ENCODE results near the gene ACTR3.

Gene ACTR3

DNA sequence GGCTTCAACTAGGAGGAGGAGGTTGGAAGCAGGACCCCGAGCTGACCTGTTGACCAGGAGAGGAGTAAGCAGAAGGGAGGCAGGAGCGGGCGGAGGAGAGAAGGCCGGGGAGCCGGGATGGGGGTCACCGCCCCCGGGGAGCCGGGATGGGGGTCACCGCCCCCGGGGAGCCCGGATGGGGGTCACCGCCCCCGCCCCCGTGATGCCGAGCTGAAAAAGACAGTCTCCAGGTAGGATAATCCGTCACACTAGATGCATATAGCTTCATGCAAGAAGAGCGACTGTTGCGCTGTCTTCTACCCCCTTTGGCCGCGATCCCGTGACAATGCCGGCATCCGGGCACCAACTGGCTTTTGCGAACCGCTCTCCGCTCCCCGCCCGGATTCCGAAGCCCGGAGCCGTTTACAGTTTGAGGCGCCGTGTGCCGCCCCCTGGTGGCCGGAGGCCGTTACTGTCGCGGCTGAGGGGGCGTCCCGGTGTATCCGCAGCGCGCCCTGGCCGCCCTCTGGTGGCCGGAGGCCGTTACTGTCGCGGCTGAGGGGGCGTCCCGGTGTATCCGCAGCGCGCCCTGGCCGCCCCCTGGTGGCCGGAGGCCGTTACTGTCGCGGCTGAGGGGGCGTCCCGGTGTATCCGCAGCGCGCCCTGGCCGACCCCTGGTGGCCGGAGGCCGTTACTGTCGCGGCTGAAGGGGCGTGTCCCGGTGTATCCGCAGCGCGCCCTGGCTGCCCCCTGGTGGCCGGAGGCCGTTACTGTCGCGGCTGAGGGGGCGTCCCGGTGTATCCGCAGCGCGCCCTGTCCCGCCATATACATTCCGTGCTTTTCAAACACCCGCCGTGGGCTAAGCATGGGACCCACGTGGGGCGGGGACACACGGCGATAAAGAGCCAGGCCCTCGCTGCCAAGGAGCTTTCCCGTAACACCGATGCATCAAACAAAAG, 89.6 kb downstream of the ACTR3 start:
- no peak overlapping the region for H3K4me3 ChIP-seq (ENCODE audit: low read depth, low read length)
- no peak for DNase-seq (ENCODE audit: low read depth)

DNA sequence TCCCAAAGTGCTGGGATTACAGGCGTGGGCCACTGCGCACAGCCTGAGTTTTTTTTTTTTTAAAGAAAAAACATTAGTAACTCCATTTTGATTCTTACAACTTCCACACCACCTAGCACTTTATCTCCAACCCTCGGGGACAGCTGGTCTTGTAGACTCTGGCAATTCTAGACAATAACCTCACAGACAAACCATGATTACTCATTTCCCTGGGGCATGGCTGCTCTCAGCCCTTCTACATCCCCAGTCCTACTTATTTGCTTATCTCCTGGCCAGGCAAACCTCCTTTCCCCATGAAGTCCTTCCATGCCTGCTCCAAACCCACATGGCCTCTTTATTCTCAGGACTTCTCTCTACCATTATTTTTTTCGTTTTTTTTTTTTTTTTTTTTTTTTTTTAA, 91.1 kb downstream of the ACTR3 start:
- no peak for DNase-seq (ENCODE audit: low read depth)

More for the DNA sequence above, 89.6 kb downstream of the ACTR3 start:
- TF ChIP-seq, protein P1, sequence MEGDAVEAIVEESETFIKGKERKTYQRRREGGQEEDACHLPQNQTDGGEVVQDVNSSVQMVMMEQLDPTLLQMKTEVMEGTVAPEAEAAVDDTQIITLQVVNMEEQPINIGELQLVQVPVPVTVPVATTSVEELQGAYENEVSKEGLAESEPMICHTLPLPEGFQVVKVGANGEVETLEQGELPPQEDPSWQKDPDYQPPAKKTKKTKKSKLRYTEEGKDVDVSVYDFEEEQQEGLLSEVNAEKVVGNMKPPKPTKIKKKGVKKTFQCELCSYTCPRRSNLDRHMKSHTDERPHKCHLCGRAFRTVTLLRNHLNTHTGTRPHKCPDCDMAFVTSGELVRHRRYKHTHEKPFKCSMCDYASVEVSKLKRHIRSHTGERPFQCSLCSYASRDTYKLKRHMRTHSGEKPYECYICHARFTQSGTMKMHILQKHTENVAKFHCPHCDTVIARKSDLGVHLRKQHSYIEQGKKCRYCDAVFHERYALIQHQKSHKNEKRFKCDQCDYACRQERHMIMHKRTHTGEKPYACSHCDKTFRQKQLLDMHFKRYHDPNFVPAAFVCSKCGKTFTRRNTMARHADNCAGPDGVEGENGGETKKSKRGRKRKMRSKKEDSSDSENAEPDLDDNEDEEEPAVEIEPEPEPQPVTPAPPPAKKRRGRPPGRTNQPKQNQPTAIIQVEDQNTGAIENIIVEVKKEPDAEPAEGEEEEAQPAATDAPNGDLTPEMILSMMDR (IDR thresholded peaks at IDR 0.05; ENCODE audit: control insufficient read depth, extremely low read depth, insufficient read depth): 0 out of 2 replicates have a peak, but pooled peaks have one; percentile 6

DNA sequence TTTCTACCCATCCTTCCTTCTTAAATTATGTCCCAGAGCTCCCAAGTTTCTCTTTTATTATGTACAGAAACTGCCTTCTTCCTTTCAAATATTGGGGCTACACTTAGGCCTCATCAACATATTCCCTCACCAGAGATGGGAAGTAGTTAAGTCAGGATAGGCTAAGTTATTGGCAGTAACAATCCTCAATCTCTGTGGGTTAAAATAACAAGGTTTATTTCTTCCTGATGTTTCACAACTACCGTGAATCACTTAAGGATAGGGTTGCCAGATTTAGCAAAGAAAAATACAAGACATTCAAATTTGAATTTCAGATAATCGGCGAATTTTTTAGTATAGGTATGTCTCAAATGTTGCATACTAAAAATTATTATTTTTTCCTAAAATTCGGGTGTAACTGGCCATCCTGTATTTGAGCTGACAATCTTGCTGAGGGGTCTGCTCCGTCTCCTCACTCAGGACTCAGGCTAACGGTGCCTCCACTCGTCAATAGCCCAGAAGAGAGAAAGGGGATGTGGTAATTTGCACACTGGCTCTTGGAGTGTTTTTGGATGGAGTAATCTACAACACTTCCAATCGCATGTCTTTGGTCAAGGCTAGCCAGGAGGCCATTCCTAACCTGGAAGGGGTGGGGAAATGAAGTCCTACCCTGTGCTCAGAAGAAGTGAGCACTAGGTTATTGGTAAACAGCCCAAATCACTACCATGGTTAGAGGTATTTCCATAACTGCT, 91.7 kb downstream of the ACTR3 start:
- TF ChIP-seq, protein P1 (IDR thresholded peaks at IDR 0.05; ENCODE audit: control insufficient read depth, extremely low read depth, insufficient read depth): no peak
- no peak for DNase-seq (ENCODE audit: low read depth)
- H3K4me3 ChIP-seq (ENCODE audit: low read depth, low read length): no peak overlapping the region

More for the DNA sequence above, 91.1 kb downstream of the ACTR3 start:
- H3K4me3 ChIP-seq (ENCODE audit: low read depth, low read length): no peak overlapping the region
- TF ChIP-seq, protein P1 (IDR thresholded peaks at IDR 0.05; ENCODE audit: control insufficient read depth, extremely low read depth, insufficient read depth): no peak

DNA sequence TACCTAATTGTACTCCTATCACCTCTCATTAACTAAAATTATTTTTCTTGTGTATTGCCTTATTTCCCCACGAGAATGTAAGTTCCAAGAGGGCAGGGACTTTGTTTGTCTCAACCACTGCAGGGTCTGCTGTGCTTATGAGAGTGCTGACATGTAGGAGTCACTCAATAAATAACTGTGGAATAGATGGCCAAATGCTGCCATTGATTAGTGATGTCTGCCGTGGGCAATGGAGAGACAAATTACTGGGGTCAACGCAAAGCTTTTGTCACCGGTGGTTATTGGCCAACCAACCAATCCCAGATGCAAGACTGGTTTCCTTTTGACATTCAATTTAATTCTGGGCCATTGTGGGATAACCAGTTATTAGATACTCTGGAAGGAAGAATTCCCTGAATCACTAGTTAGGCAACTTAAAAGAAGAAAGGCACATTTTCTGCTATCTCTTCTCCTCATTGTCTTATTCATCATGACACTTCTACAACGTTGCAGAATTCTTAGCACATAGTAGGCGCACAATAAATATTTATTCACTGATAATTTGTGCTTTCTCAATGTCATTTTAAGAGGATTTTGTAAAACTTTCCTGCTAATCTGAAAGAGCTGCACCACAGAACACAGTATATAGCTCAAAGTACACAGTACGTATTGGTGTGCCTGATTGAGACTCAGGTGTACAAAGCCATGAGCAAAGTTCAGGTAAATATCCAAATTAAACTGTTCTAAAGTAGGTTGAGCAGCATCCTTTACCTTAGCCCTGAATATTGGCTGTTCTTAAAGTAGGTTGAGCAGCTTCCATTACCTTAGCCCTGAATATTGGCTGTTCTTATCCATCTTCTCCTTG, 95.9 kb downstream of the ACTR3 start:
- TF ChIP-seq, protein P1 (IDR thresholded peaks at IDR 0.05; ENCODE audit: control insufficient read depth, extremely low read depth, insufficient read depth): no peak
- no peak for DNase-seq (ENCODE audit: low read depth)
- no peak overlapping the region for H3K4me3 ChIP-seq (ENCODE audit: low read depth, low read length)

DNA sequence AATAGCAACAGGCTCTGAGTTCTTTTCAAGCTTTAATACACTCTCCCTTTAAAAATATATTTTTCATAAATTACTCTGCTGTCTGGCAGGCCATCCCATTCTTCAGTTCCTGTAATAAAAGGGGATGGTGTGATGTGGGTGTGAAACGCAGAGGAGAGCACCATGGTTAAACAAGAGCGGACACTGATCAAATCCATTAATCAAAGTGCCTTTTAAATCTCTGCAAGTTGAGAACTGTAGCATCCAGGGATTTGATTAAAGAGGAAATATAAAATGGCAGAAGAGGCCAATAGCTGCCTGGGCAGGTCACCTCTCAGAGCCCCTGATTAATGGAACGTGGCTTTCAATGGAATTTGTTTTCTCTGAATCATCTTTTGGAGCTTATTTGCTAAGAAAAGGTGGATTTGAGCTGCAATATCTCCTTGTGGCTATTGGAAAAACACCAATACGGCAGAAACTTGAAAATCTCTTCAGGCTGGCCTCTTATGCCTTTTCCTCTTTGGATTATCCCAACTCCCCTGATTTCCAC, 96.9 kb downstream of the ACTR3 start:
- DNase-seq (ENCODE audit: low read depth): no peak
- TF ChIP-seq, protein P1 (IDR thresholded peaks at IDR 0.05; ENCODE audit: control insufficient read depth, extremely low read depth, insufficient read depth): no peak
- no peak overlapping the region for H3K4me3 ChIP-seq (ENCODE audit: low read depth, low read length)

DNA sequence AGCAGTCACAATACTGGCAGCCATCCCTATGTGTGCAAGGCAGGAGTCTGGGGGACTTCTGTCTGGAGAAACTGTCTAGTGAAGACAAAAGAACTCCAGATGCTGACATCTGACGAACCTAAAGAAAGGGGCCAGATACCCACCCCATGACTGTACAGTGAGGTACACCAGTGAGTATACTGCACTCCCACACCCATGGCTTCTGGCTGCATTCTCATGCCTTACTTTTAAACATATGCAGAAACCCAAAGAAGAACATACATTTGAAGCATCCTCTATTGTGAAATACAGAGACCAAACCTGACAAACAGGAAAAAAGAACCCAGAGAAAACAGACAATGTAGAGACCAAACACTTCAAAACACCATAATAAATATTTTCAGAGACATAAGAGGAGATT, 102.2 kb downstream of the ACTR3 start:
- TF ChIP-seq, protein P1 (IDR thresholded peaks at IDR 0.05; ENCODE audit: control insufficient read depth, extremely low read depth, insufficient read depth): no peak
- no peak overlapping the region for H3K4me3 ChIP-seq (ENCODE audit: low read depth, low read length)
- DNase-seq (ENCODE audit: low read depth): no peak

Data from LNCaP clone FGC (cell line).